HG02943 (cell line): ENCODE results near the gene ZDHHC6.
"Not testable (repeated sequence)": the region's sequence is repeated elsewhere in the genome, so short reads cannot be mapped to it uniquely, and the experiment has no call there.

Experiments
- ATAC-seq: cut with Tn5 transposase; IDR thresholded peaks from one replicate; pipeline ENCODE4 v1.9.1; 2021; ENCODE audit warnings: mild to moderate bottlenecking, low read depth, moderate library complexity; ENCODE audit not compliant: unreplicated experiment

ZDHHC6 gene

DNA sequence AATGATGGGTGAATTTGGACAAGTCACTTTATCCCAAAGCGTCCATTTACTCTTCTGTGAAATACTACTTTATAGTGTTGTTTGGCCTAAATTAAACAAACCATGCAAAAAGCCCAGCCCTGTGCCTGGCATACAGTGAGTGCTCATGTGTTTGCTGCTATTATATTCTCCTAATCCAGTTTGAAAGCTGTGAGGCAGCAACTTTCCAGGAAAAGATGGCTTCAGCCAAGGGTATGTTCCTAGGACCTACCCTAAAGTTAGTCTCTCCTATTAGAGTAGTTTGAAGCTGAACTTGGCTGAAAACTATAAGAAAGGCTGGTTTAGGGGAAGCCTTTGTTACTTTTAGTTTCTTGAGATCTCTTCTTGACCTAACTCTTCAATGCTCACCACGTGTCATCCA lies 52.9 kb downstream of the ZDHHC6 start:
- no peak for ATAC-seq

DNA sequence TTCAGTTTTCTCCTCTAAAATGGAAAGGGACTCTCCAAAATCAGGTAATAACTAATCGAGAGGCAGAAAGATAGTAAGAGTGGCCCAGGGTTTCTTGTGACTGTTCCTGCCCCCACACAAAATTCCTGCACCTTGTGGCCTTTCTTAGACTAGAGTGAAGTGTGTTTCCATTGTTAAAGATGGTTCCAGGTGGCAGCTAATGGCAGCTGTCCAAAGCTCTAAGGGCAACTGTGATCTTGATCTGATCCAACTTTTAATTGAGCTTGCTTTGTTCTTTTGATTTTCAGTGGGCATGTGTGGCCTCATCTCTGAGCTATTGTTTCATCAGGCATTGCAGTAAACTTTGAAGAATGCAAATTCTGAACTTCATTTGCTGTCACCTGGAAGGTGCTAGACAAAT lies 53.4 kb downstream of the ZDHHC6 start:
- ATAC-seq = no peak

DNA sequence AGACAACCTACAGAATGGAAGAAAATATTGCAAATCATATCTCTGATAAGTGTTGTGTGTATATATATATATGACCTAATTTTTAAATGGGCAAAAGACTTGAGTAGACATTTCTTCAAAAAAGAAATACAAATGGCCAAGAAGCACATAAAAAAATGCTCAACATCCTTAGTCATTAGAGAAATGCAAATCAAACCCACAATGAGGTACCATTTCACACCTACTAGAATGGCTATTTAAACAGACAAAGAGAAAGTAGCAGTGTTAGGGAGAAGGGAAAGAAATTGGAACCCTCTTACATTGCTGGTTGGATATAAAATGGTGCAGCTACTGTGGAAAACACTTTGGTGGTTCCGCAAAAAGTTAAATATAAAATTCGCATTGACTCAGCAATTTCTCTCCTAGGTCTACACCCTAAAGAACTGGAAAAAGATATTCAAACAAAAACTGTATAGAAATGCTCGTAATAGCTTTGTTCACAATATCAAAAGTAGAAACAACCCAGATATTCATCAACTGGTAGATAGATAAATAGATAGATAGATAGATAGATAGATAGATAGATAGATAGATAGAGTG lies 56.5 kb downstream of the ZDHHC6 start:
- ATAC-seq = no peak

DNA sequence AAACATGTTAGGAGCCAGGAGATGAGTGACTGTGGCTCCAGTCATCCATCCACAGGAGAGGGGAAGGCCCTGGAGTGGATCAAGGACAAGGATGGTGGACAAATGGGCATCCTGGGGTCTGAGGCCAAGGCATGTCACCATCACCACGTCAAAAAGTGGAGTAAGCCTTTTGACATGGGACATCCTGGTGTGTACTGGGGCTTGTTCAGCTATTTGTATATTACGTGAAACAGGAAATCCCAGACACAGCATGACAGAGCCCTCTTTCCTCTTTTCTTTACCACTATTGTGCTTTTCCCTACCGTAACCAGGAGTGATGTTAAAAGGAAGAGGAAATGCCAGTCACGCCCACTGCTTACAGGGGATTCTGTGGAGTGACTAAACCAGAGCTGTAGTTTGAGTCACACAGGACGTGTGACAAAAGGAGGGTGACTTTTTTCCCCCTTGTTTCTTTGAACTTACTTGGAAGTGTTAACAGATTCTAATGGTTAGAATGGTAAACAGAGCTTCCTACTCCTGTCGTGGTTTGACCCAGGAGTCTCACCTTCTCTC lies 57.4 kb downstream of the ZDHHC6 start:
- peak; percentile 61 for ATAC-seq

DNA sequence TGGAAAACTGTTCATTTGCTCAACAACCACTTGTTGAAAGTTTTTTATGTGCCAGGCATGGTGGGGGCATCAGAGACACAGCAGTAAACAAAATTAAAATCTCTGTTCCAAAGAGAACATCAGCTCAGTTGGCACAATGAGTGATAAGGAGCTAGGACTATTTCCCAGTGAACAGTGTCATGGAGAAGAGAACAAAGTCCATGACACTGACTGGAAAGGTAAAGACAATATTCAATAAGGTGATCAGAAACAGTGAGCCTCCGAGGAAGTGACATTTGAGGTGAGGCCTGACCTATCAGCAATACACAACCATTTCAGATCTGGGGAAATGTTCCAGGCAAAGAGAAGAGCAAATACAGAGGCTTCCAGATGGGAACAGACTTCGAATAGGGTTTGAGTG lies 58.2 kb downstream of the ZDHHC6 start:
- ATAC-seq = no peak

DNA sequence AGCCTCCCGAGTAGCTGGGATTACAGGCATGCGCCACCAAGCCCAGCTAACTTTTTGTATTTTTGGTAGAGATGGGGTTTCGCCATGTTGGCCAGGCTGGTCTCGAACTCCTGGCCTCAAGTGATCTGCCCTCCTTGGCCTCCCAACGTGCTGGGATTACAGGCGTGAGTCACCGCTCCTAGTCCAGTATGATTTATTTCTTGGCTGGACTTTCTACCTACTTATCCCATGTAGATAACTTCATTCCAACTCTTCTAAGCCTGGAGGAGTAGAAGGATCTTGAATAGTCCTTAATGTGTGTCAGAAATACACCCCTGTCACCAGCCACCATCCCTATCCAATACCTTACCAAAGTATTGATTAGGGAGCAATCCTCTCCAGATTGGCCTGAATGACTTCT lies 58.7 kb downstream of the ZDHHC6 start:
- ATAC-seq = not testable (repeated sequence)

DNA sequence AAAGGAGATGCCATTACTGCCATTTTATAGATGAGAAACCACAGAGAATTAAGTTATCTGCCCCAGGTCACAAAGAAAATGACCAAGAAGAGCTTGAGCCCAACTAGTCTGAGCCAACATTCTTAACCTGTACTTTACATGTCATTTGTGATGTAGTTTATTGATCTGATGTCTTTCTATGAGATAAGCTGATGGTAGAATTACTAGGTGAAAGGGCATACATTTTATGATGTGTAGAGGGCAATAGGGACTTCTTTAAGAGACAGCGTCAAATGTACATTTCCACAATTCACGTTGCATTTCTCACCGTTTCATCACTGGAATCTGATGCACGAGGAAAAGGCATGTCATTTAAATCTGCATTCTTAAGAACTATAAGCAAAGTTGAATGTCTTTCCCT lies 61.5 kb downstream of the ZDHHC6 start:
- no peak for ATAC-seq

DNA sequence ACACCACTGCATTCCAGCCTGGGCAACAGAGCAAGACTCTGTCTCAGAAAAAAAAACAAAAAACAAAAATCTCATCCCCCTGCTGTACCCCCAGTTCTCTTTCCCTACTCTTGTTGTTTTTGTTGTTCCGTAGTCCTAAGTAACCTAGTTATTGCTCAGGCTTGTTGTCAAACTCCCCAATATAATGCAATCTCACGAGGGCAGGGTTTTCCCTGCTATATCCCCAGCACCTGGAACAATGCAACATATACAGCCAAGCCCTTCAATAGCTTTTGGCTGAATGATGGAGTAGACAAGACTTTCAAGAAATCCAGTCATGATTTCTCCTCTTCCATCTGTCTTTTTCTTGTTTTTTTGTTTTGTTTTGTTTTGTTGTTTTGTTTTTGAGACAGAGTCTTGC lies 62.6 kb downstream of the ZDHHC6 start:
- ATAC-seq = no peak

DNA sequence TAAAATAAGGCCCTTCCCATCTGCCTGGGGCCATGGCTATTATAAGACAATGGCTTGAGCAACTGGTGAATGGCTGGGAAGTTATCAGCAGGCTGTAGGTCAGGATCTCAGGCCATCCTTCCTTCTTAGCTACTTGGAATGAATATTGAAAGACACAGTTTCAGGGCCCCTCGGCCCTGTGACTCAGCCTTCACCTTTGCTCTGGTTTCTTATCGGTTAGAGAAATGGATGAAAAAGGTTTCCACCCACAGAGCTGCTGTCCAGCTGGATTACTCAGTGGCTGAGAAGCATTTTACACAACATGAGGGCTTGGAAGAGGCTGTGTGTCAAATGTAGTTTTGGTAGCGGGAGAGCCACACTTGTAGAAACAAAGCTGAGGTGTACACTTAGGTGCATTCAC lies 63.4 kb downstream of the ZDHHC6 start:
- no peak for ATAC-seq

DNA sequence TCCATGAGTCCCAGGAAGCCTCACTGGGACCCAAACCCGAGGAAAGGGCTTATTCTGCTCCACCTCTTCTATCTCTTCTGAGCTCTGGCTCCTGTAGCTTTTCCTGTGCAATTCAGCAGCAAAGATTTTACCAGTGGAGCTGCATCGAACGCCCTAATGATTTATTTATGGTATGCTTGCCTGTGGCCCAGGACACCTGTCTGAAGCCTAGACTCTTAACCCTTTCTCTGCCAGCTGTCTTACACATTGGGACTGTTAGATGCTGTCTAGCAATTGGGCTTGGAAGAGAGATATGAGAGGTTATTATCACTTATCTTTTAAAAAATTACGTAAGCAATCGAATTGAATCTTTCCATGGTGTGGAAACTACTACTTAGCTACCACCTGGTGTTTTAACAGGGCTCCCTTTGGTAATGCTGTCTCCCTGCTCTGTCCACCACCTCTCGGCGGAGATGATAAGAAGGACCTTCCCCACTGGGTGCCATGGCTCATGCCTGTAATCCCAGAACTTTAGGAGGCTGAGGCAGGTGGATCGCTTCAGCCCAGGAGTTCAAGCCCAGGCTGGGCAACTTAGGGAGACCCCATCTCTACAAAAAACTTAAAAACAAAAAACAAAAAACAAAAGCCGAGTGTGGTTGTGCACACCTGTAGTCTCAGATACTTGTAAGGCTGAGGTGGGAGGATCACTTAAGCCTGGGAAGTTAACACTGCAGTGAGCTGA lies 64.0 kb downstream of the ZDHHC6 start:
- no peak for ATAC-seq
